Stomach (tissue), 9 donors: Measurements from ENCODE around the gene CLRN1. TPM values are rescaled to one million over a fixed set of nuclear protein-coding genes. Genes with fewer than 3 reads are reported as not detected.
A peak's percentile ranks its signal among the peaks of the same experiment; 100 is the strongest.

Experiments used
- DNase-seq, 2 donors: peaks; one replicate each; pipeline versions ENCODE4 v3.0.0 to v3.0.0-alpha.2; 2013 to 2019
- H3K27ac ChIP-seq, 5 donors: fragments of 200-600 bp in 4 of 5; sonication (generic) in 4 of 5; one replicate each; pipeline ENCODE4 v1.5.1; 2013 to 2019; ENCODE audit warnings: mild to moderate bottlenecking in 1 of 5, moderate library complexity in 1 of 5
- H3K27me3 ChIP-seq, 3 donors: fragments of 200-600 bp; sonication (generic); one replicate each; pipeline ENCODE4 v1.5.1; 2017 to 2019; ENCODE audit warnings: mixed run types in 1 of 3
- H3K36me3 ChIP-seq, 4 donors: fragments of 200-600 bp; sonication (generic); 1 replicate in 3 of 4; 2 replicates in 1 of 4; pipeline ENCODE4 v1.5.1; 2016 to 2019
- H3K4me1 ChIP-seq, 4 donors: fragments of 200-600 bp; sonication (generic); one replicate each; pipeline ENCODE4 v1.5.1; 2016 to 2019
- H3K4me3 ChIP-seq, 4 donors: fragments of 200-600 bp; sonication (generic) in 3 of 4; one replicate each; pipeline ENCODE4 v1.5.1; 2016 to 2019; ENCODE audit warnings: mild to moderate bottlenecking in 1 of 4
- H3K9me3 ChIP-seq, 4 donors: fragments of 200-600 bp; sonication (generic); one replicate each; pipeline ENCODE4 v1.5.1; 2016 to 2019
- CTCF ChIP-seq, 7 experiments: fragments of 450-650 bp in 4 of 7; fragments of 200-600 bp in 3 of 7; sonication (generic) in 3 of 7; IDR thresholded peaks; one replicate each; pipeline ENCODE4 v1.5.1; 2016 to 2019; ENCODE audit warnings: antibody characterized with exemption in 7 of 7, control low read depth in 2 of 7, mild to moderate bottlenecking in 1 of 7
- EP300 ChIP-seq: sonication (generic); formaldehyde crosslinking; IDR thresholded peaks from one replicate; pipeline ENCODE4 v1.6.1; 2017; ENCODE audit warnings: antibody characterized with exemption
- POLR2A ChIP-seq, 4 donors: fragments of 450-650 bp; IDR thresholded peaks; one replicate each; pipeline ENCODE4 v1.6.1; 2016; ENCODE audit warnings: antibody characterized with exemption in 4 of 4, control low read depth in 2 of 4, mild to moderate bottlenecking in 1 of 4, moderate library complexity in 1 of 4
- POLR2AphosphoS5 ChIP-seq, 3 donors: sonication (generic); formaldehyde crosslinking; IDR thresholded peaks; one replicate each; pipeline ENCODE4 v1.6.1; 2016; ENCODE audit warnings: antibody characterized with exemption in 3 of 3
- WGBS, 5 donors: extraction: QIAGEN DNeasy Blood & Tissue Kit in 3 of 5; methylation state at CpG; one replicate each; pipeline versions ENCODE4 v1.1.5 to v1.1.7; 2013 to 2018; 5-methylcytosine and 5-hydroxymethylcytosine counted together
- intact Hi-C: fragments of 100-400 bp; cut with DNase I; formaldehyde crosslinking; loops from one replicate; pipeline ENCODE4 v1.15.1; 2023; ENCODE audit warnings: low total_unique reads
- polyA plus RNA-seq, 3 donors: library from polyadenylated mRNA; stranded (reverse); fragments of 200-250 nt; gene quantifications; one replicate each; pipeline ENCODE4 v1.2.3, GENCODE V29; 2013
- total RNA-seq, 5 donors: library from RNA; depleted of rRNA; stranded (reverse); fragments of >200 nt; gene quantifications; one replicate each; pipeline versions ENCODE4 v1.1.0 to v1.2.3, GENCODE V29; 2014 to 2016
- donor health status: healthy with polysubstance abuse.
- donor health status: Bipolar disorder and iron deficiency.
- donor health status: healthy.

The CLRN1 gene
- total and polyA plus RNA-seq, 8 donors: not detected

- intact Hi-C loops: no loop called here
- Histone ChIP-seq H3K36me3 (no peaks in the 10 kb centered on the region), H3K4me1 (no peaks in the 10 kb centered on the region), H3K4me3 (no peak overlapping the region), H3K27me3 (peaks cover 0 to 5% (median 0%) of the 10 kb centered on the region in 3 donors), H3K27ac (no peak overlapping the region), H3K9me3 (no peaks in the 10 kb centered on the region)
- 53 to 78% (median 68%) methylated on average over 2 of the region's 2 CpGs for WGBS, 5 donors
- DNase-seq: no peak
- TF ChIP-seq EP300 (no peak), POLR2A (IDR thresholded peaks at IDR 0.05) (no peak), POLR2AphosphoS5 (IDR thresholded peaks at IDR 0.05) (no peak), CTCF (IDR thresholded peaks at IDR 0.05) (no peak)
Measured at GRCh38 chr3:150920236-150920635, 52.3 kb downstream of the CLRN1 start.

DNA sequence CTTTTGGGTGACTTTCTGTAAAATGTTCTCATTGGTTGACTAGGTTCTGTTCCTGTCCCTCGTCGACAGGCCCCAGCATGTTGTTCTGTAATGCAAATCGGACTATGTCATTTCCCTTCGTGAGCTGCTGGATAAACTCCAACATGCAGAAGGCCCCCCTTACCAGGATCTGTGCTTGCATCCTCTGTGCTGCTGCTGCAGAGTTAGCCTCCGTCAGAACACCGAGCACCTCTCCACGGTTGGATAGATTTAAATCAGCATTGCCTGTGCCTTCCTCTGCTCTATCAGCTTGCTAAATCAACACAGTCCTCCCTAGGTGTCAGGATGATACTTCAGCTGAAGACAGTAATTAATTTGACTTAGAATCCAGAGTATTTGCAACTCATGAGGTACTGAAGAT is 54.6 kb downstream of the CLRN1 start:
- Histone ChIP-seq H3K4me3 (no peak overlapping the region), H3K4me1 (no peaks in the 10 kb centered on the region), H3K36me3 (no peaks in the 10 kb centered on the region), H3K27me3 (peaks cover 0 to 5% (median 0%) of the 10 kb centered on the region in 3 donors), H3K27ac (no peak overlapping the region), H3K9me3 (no peaks in the 10 kb centered on the region)
- WGBS, 5 donors: 35 to 55% (median 46%) methylated on average over 7 of the region's 7 CpGs
- TF ChIP-seq CTCF (IDR thresholded peaks at IDR 0.05) (no peak), POLR2A (IDR thresholded peaks at IDR 0.05) (no peak), EP300 (no peak), POLR2AphosphoS5 (IDR thresholded peaks at IDR 0.05) (no peak)
- no peak for DNase-seq
- intact Hi-C loops: no loop called here

DNA sequence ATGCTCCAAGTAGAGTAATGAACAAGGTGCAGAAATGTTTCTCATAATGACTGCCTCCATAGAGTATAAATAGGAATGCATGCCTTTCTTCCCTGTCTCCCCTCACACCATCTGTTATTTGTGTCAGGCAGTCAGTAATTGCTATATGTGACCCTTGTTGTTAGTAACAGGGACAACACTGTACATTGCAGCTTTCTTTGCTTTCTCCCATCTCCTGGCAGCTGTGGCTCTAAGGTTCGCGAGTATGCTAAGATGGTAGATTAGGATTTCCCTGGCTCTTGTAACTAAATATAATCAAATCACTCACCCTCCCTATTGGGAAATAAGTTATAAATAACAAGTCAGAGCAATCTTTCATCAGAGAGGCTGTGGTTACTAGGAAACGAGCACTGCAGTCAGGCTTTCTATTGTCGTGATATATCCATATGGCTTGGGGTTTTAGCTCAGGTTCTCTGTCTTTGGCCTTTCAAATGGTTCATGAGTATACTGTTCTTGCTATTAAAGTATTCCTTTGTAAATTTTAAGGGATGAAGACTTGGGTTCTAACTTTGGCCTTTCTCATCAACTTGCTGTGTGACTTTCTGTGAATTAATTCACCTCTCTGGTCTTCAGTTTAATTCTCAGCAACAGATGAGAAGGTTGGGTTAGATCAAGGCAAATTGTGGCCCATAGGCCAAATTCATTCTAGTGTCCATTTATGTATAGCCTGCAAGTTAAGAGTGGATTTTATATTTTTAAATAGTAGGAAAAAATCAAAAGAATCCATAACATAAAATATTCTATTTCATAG is 59.2 kb downstream of the CLRN1 start:
- TF ChIP-seq POLR2A (IDR thresholded peaks at IDR 0.05): no peak
- TF ChIP-seq EP300: no peak
- TF ChIP-seq POLR2AphosphoS5 (IDR thresholded peaks at IDR 0.05): no peak
- H3K4me1 ChIP-seq: no peaks in the 10 kb centered on the region
- intact Hi-C loops: no loop called here
- no peak overlapping the region for H3K27ac ChIP-seq
- H3K27me3 ChIP-seq: peaks cover 0 to 9% (median 0%) of the 10 kb centered on the region in 3 donors
- H3K36me3 ChIP-seq: no peaks in the 10 kb centered on the region
- 52 to 73% (median 68%) methylated on average over 4 of the region's 4 CpGs for WGBS, 5 donors
- H3K4me3 ChIP-seq: no peak overlapping the region
- peak in 1 of 2 donors; percentile 43 for DNase-seq
- H3K9me3 ChIP-seq: no peaks in the 10 kb centered on the region

DNA sequence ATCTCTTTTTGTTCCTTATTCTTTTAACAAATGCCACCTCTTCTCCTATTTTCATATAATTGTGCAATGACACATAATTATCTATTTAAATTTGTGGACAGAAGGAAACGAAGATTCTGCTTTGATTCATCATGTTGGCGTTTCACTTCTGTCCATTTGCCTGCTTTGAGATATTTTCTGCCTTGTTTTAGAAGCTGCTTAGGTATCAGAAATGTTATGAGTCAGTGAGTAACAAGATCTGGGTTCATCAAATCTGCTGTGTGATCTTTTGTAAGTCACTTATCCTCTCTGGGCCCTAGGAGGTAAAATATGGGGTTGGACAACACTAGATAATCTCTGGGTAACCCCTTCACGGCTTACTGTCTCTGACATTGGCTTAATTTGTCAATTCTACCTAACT is 60.0 kb downstream of the CLRN1 start:
- H3K27me3 ChIP-seq: peaks cover 0 to 9% (median 0%) of the 10 kb centered on the region in 3 donors
- no peaks in the 10 kb centered on the region for H3K9me3 ChIP-seq
- intact Hi-C loops: no loop called here
- H3K27ac ChIP-seq: no peak overlapping the region
- H3K36me3 ChIP-seq: no peaks in the 10 kb centered on the region
- no peak for DNase-seq
- no peaks in the 10 kb centered on the region for H3K4me1 ChIP-seq
- WGBS, 5 donors: 60 to 78% (median 68%) methylated on average over 3 of the region's 3 CpGs
- TF ChIP-seq EP300 (no peak), CTCF (IDR thresholded peaks at IDR 0.05) (no peak), POLR2A (IDR thresholded peaks at IDR 0.05) (no peak), POLR2AphosphoS5 (IDR thresholded peaks at IDR 0.05) (no peak)
- H3K4me3 ChIP-seq: no peak overlapping the region

DNA sequence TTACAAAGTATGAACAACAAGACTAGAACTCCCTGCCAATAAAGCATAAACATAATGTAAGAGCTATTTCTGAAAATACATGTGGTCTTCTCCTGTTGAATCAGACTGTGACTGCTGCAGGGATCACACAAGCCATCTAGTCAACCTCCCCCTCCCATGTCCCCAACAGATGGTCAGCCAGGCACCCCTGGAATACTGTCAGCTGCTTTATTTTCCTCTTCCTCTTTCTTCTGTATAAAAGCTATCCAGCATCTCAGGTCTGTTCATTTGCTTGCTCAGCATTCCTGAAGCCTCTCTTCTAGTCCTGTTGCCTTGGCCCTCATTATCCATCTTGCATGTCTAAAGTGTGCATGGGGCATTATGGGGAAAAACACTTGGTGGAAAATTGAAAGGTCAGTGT is 60.8 kb downstream of the CLRN1 start:
- DNase-seq: no peak
- H3K9me3 ChIP-seq: no peaks in the 10 kb centered on the region
- H3K27me3 ChIP-seq: peaks cover 0 to 9% (median 0%) of the 10 kb centered on the region in 3 donors
- no peak for TF ChIP-seq EP300
- no peak for TF ChIP-seq POLR2AphosphoS5 (IDR thresholded peaks at IDR 0.05)
- no peak for TF ChIP-seq POLR2A (IDR thresholded peaks at IDR 0.05)
- TF ChIP-seq CTCF (IDR thresholded peaks at IDR 0.05): no peak
- H3K27ac ChIP-seq: no peak overlapping the region
- H3K4me1 ChIP-seq: no peaks in the 10 kb centered on the region
- intact Hi-C loops: no loop called here
- H3K4me3 ChIP-seq: no peak overlapping the region
- H3K36me3 ChIP-seq: no peaks in the 10 kb centered on the region
